HG02798 (cell line): ENCODE data around the gene ACACA.

Experiments
- ATAC-seq: cut with Tn5 transposase; IDR thresholded peaks from one replicate; pipeline ENCODE4 v1.9.1; 2021; ENCODE audit warnings: mild to moderate bottlenecking; ENCODE audit not compliant: unreplicated experiment, poor library complexity

The ACACA gene

GRCh38 chr17:37299257-37299980, 107.2 kb downstream of the ACACA start:
- no peak for ATAC-seq

GRCh38 chr17:37295888-37296287, 110.7 kb downstream of the ACACA start:
- ATAC-seq = no peak

- ATAC-seq = no peak
Observed at GRCh38 chr17:37294888-37295287, 111.7 kb downstream of the ACACA start.

- ATAC-seq = no peak
Observed at GRCh38 chr17:37293770-37294169, 112.9 kb downstream of the ACACA start.

GRCh38 chr17:37292429-37293139, 114.1 kb downstream of the ACACA start:
- no peak for ATAC-seq

GRCh38 chr17:37291351-37291750, 115.3 kb downstream of the ACACA start:
- no peak for ATAC-seq

GRCh38 chr17:37286430-37286829, 120.2 kb downstream of the ACACA start:
- no peak for ATAC-seq

GRCh38 chr17:37284191-37284590, 122.4 kb downstream of the ACACA start:
- ATAC-seq = no peak

- no peak for ATAC-seq
Observed at GRCh38 chr17:37283414-37283961, 123.1 kb downstream of the ACACA start.

GRCh38 chr17:37280841-37281240, 125.8 kb downstream of the ACACA start:
- ATAC-seq = no peak

GRCh38 chr17:37278247-37278894, 128.3 kb downstream of the ACACA start:
- no peak for ATAC-seq

GRCh38 chr17:37276475-37276874, 130.2 kb downstream of the ACACA start:
- ATAC-seq = no peak

- ATAC-seq = no peak
Observed at GRCh38 chr17:37274461-37274860, 132.2 kb downstream of the ACACA start.

GRCh38 chr17:37273409-37274051, 133.1 kb downstream of the ACACA start:
- ATAC-seq = no peak

- ATAC-seq = no peak
Observed at GRCh38 chr17:37265446-37266173, 141.0 kb downstream of the ACACA start.

- ATAC-seq = no peak
Observed at GRCh38 chr17:37261286-37261685, 145.3 kb downstream of the ACACA start.

GRCh38 chr17:37259030-37259735, 147.5 kb downstream of the ACACA start:
- no peak for ATAC-seq

GRCh38 chr17:37256627-37257026, 150.0 kb downstream of the ACACA start:
- ATAC-seq = no peak

GRCh38 chr17:37255432-37255831, 151.2 kb downstream of the ACACA start:
- no peak for ATAC-seq
